Measurements from ENCODE around the gene MYO1E.

GRCh38 chr15:59216911-59217310, 155.8 kb downstream of the MYO1E start:
- TF ChIP-seq, protein P1, sequence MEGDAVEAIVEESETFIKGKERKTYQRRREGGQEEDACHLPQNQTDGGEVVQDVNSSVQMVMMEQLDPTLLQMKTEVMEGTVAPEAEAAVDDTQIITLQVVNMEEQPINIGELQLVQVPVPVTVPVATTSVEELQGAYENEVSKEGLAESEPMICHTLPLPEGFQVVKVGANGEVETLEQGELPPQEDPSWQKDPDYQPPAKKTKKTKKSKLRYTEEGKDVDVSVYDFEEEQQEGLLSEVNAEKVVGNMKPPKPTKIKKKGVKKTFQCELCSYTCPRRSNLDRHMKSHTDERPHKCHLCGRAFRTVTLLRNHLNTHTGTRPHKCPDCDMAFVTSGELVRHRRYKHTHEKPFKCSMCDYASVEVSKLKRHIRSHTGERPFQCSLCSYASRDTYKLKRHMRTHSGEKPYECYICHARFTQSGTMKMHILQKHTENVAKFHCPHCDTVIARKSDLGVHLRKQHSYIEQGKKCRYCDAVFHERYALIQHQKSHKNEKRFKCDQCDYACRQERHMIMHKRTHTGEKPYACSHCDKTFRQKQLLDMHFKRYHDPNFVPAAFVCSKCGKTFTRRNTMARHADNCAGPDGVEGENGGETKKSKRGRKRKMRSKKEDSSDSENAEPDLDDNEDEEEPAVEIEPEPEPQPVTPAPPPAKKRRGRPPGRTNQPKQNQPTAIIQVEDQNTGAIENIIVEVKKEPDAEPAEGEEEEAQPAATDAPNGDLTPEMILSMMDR (IDR thresholded peaks at IDR 0.05): no peak
- no peak for TF ChIP-seq POLR2A (IDR thresholded peaks at IDR 0.05)
